HepG2 (cell line): ENCODE results near the gene GPALPP1. TPM values are rescaled to one million over a fixed set of nuclear protein-coding genes. Genes with fewer than 3 reads are reported as not detected.

Experiments used
- EZH2 ChIP-seq: conservative IDR thresholded peaks from 2 replicates; pipeline ENCODE4 v1.6.1; 2012; ENCODE audit warnings: mild to moderate bottlenecking, low read depth, low read length, moderate library complexity
- IKZF1 ChIP-seq: fragments of 450-650 bp; IDR thresholded peaks from 2 replicates; pipeline ENCODE4 v1.7.1; 2016
- MAZ ChIP-seq, 2 experiments: sonication (generic) in 1 of 2; formaldehyde crosslinking in 1 of 2; IDR thresholded peaks; 2 replicates each; pipeline versions ENCODE4 v1.5.0 to v1.6.1; 2012 to 2020; ENCODE audit warnings: low read depth in 2 of 2, mild to moderate bottlenecking in 2 of 2, borderline replicate concordance in 1 of 2, improper control_type of control experiment in 1 of 2, low read length in 1 of 2, missing genetic modification reagents in 1 of 2, moderate library complexity in 1 of 2
- MXD4 ChIP-seq: IDR thresholded peaks from 2 replicates; pipeline ENCODE4 v1.6.1; 2016; ENCODE audit warnings: mild to moderate bottlenecking, missing biosample characterization, missing genetic modification reagents
- PAX8 ChIP-seq: sonication (generic); formaldehyde crosslinking; IDR thresholded peaks from 2 replicates; pipeline ENCODE4 v1.8.0; 2022; ENCODE audit warnings: mild to moderate bottlenecking, missing genetic modification reagents, borderline replicate concordance
- PRDM15 ChIP-seq: sonication (generic); formaldehyde crosslinking; IDR thresholded peaks from 2 replicates; pipeline ENCODE4 v1.4.0; 2020; ENCODE audit warnings: missing genetic modification reagents
- PRMT3 ChIP-seq: sonication (generic); formaldehyde crosslinking; IDR thresholded peaks from 2 replicates; pipeline ENCODE4 v1.8.1; 2022; ENCODE audit warnings: low read depth, mild to moderate bottlenecking, moderate library complexity, missing genetic modification reagents, borderline replicate concordance
- PRPF4 ChIP-seq: fragments of 200-400 bp; formaldehyde crosslinking; IDR thresholded peaks from 2 replicates; pipeline ENCODE4 v1.6.1; 2016; ENCODE audit warnings: low read length, low read depth; ENCODE audit not compliant: poor library complexity, severe bottlenecking
- RORA ChIP-seq: sonication (generic); formaldehyde crosslinking; IDR thresholded peaks from 2 replicates; pipeline ENCODE4 v1.5.0; 2020; ENCODE audit warnings: mild to moderate bottlenecking, missing genetic modification reagents, moderate library complexity
- SNAI1 ChIP-seq: sonication (generic); formaldehyde crosslinking; IDR thresholded peaks from 2 replicates; pipeline ENCODE4 v1.5.0; 2020; ENCODE audit warnings: mild to moderate bottlenecking, missing genetic modification reagents, borderline replicate concordance
- SP4 ChIP-seq: sonication (generic); formaldehyde crosslinking; IDR thresholded peaks from 2 replicates; pipeline ENCODE4 v1.8.1; 2023; ENCODE audit warnings: mild to moderate bottlenecking, missing genetic modification reagents
- TCF7 ChIP-seq: sonication (generic); IDR thresholded peaks from 2 replicates; pipeline ENCODE4 v1.6.1; 2016; ENCODE audit warnings: antibody characterized with exemption, low read depth
- ZFP36 ChIP-seq: fragments of 150-350 bp; IDR thresholded peaks from 2 replicates; pipeline ENCODE4 v1.6.1; 2018; ENCODE audit warnings: borderline replicate concordance, low read length, low read depth; ENCODE audit not compliant: partially characterized antibody
- ZNF143 ChIP-seq: sonication (generic); formaldehyde crosslinking; IDR thresholded peaks from 2 replicates; pipeline ENCODE4 v1.4.0; 2020; ENCODE audit warnings: missing genetic modification reagents
- ZNF276 ChIP-seq: sonication (generic); formaldehyde crosslinking; IDR thresholded peaks from 2 replicates; pipeline ENCODE4 v1.4.0; 2020; ENCODE audit warnings: mild to moderate bottlenecking, low read depth, missing genetic modification reagents
- ZNF281 ChIP-seq: sonication (generic); formaldehyde crosslinking; IDR thresholded peaks from 2 replicates; pipeline ENCODE4 v1.4.0; 2020; ENCODE audit warnings: missing genetic modification reagents, borderline replicate concordance
- ZNF331 ChIP-seq: sonication (generic); formaldehyde crosslinking; IDR thresholded peaks from 2 replicates; pipeline ENCODE4 v1.4.0; 2020; ENCODE audit warnings: missing genetic modification reagents
- ZNF660 ChIP-seq: sonication (generic); formaldehyde crosslinking; IDR thresholded peaks from 2 replicates; pipeline ENCODE4 v1.5.1; 2020; ENCODE audit warnings: mild to moderate bottlenecking, low read depth, missing genetic modification reagents, borderline replicate concordance
- ZNF724P ChIP-seq: sonication (generic); formaldehyde crosslinking; IDR thresholded peaks from 2 replicates; pipeline ENCODE4 v1.8.0; 2022; ENCODE audit warnings: missing genetic modification reagents, borderline replicate concordance
- ZNF780A ChIP-seq: sonication (generic); formaldehyde crosslinking; IDR thresholded peaks from 2 replicates; pipeline ENCODE4 v1.8.0; 2022; ENCODE audit warnings: mild to moderate bottlenecking, missing genetic modification reagents, moderate library complexity
- polyA plus RNA-seq, 8 experiments: library from polyadenylated mRNA; depleted of rRNA in 3 of 8; stranded (reverse) in 7 of 8; unstranded in 1 of 8; fragments of >200 nt; fragmentation: Illumina TruSeq in 4 of 8; extraction: Trizol in 4 of 8; gene quantifications; 2 replicates each; pipeline versions ENCODE4 v1.2.1 to v1.2.3, GENCODE V29; 2011 to 2016; ENCODE audit warnings: low read depth in 4 of 8, missing spikeins in 1 of 8, mixed read lengths in 1 of 8; ENCODE audit not compliant: insufficient read depth in 1 of 8
- total RNA-seq, 5 experiments: library from RNA; depleted of rRNA; stranded (reverse); fragments of >200 nt; fragmentation: Illumina TruSeq; extraction: Trizol; gene quantifications; 2 replicates each; pipeline ENCODE4 v1.2.3, GENCODE V29; 2016; ENCODE audit warnings: low read depth in 1 of 5

GPALPP1 gene
- total and polyA plus RNA-seq, 2 of the 13 experiments (the other 11 are each of a cell fraction or from before 2014, with no cell fraction given), result 12.1 to 23.1 TPM

- TF ChIP-seq ZNF281 (no peak), MXD4 (CRISPR knock-in tag) (peak; percentile 98), ZNF276 (CRISPR knock-in tag) (peak; percentile 52; the same call in 1 of the 2 replicates), ZNF143 (CRISPR knock-in tag) (0 out of 2 replicates have a peak, but pooled peaks have one; percentile 30), EZH2 (no peak), PRDM15 (CRISPR knock-in tag) (no peak), ZFP36 (no peak), ZNF660 (CRISPR knock-in tag) (no peak), MAZ (IDR thresholded peaks at IDR 0.05; ENCODE audit: borderline replicate concordance, low read depth, low read length) (no peak), MAZ (CRISPR knock-in tag; IDR thresholded peaks at IDR 0.05; ENCODE audit: low read depth) (no peak), SNAI1 (CRISPR knock-in tag) (no peak), PRMT3 (CRISPR knock-in tag) (0 out of 2 replicates have a peak, but pooled peaks have one; percentile 73), PRPF4 (no peak), PAX8 (CRISPR knock-in tag) (peak; percentile 67; the same call in 1 of the 2 replicates), IKZF1 (no peak), SP4 (CRISPR knock-in tag) (no peak), RORA (CRISPR knock-in tag) (no peak), ZNF780A (no peak), ZNF724P (CRISPR knock-in tag) (peak; percentile 69; the same call in 1 of the 2 replicates), ZNF331 (CRISPR knock-in tag) (peak; percentile 84), TCF7 (no peak)
Measured at GRCh38 chr13:44989071-44989889, at the start of gene GPALPP1, which contains the start of gene NUFIP1 (continued).
